Measurements from ENCODE around the gene RHEB.

- no peak for TF ChIP-seq CTCF (IDR thresholded peaks at IDR 0.05)
- no peak for TF ChIP-seq POLR2A (IDR thresholded peaks at IDR 0.05)
Observed at GRCh38 chr7:151482883-151483710, 36.6 kb downstream of the RHEB start.

Measured in esophagus squamous epithelium (tissue), 4 donors.